ENCODE data around the gene DYNLL1.

The DYNLL1 gene

DNA sequence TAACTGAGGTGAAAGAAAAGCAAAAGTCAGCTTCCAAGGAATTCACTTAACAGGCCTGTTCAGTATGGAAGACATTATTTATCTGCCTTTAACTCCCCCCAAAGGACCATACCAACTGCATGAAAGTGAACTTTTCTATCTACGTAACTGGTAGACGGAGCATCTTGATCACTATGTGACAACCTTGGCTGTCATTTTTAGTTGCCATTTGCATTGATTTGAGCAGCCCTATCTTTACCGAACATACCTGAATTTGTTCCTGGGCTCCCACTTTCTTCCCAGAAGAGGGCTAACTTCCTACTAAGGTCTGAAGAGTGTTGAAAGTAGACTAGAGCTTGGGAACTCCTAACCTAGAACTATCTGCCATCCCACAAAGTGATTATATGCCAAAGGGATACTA, 35.8 kb upstream of the DYNLL1 start:
- no peak overlapping the region for H3K4me3 ChIP-seq (ENCODE audit: low read depth, low read length)
- no peak for TF ChIP-seq CTCF (IDR thresholded peaks at IDR 0.05; ENCODE audit: low read depth, low read length)

- no peak for TF ChIP-seq CTCF (IDR thresholded peaks at IDR 0.05; ENCODE audit: low read depth, low read length)
- H3K4me3 ChIP-seq (ENCODE audit: low read depth, low read length): no peak overlapping the region
These were observed 33.7 kb upstream of the DYNLL1 start for GRCh38 chr12:120462099-120462640.

- no peak overlapping the region for H3K4me3 ChIP-seq (ENCODE audit: low read depth, low read length)
- no peak for TF ChIP-seq CTCF (IDR thresholded peaks at IDR 0.05; ENCODE audit: low read depth, low read length)
These were observed 32.2 kb upstream of the DYNLL1 start for GRCh38 chr12:120463712-120464111.

- no peak overlapping the region for H3K4me3 ChIP-seq (ENCODE audit: low read depth, low read length)
- no peak for TF ChIP-seq CTCF (IDR thresholded peaks at IDR 0.05; ENCODE audit: low read depth, low read length)
These were observed 30.2 kb upstream of the DYNLL1 start for GRCh38 chr12:120465756-120466155.

DNA sequence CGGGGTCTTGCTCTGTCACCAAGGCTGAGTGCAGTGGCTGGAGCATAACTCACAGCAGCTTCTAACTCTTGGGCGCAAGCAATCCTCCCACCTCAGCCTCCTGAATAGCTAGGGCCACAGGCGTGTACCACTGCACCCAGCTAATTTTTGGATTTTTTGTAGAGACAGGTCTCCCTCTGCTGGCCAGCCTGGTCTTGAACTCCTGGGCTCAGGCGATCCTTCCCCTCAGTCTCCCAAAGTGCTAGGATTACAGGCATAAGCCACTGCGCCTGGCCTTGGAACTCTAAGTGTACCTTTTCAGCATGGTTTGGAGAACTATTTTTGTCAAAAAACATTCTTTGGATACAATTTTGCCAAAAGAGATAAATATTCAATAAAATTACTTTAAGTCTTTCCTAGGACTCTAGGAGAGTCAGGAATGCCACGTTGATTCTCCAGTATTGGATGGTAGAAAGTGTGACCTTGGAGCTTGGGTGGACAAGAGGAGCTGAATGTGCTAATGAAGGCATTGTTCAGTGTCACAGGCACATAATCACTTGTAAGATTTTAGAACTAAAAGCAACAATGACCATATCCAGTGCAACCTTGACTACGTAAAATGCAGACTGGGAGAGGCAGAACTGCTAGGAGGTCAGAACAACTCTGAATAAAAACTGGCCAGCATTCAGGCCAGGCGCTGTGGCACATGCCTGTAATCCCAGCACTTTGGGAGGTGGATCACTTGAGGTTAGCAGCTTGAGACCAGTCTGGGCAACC, 29.2 kb upstream of the DYNLL1 start:
- no peak overlapping the region for H3K4me3 ChIP-seq (ENCODE audit: low read depth, low read length)
- peak; percentile 61 for TF ChIP-seq CTCF (IDR thresholded peaks at IDR 0.05; ENCODE audit: low read depth, low read length)

DNA sequence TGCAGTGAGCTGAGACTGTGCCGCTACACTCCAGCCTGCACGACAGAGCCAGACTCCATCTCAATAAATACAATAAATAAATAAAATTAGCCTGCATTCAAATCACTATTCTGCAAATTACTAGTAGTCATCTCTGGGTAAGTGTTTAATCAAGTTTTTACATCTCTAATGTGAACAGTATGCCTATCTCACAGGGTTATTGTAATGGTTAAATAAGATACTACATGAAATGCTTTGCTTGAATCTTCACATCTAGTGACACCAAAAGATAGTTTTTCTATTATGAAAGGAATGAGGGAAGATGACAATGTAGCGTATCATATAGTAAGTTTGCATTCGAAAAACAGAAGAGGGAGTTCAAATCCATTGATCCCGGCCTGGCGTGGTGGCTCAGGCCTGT, 28.5 kb upstream of the DYNLL1 start:
- TF ChIP-seq CTCF (IDR thresholded peaks at IDR 0.05; ENCODE audit: low read depth, low read length): no peak
- no peak overlapping the region for H3K4me3 ChIP-seq (ENCODE audit: low read depth, low read length)

GRCh38 chr12:120468325-120468820, 27.5 kb upstream of the DYNLL1 start:
- TF ChIP-seq CTCF (IDR thresholded peaks at IDR 0.05; ENCODE audit: low read depth, low read length): no peak

More at GRCh38 chr12:120468325-120468820, 27.5 kb upstream of the DYNLL1 start:
- H3K4me3 ChIP-seq (ENCODE audit: low read depth, low read length): peak overlapping the region; percentile 60
